CD4-positive, CD25-positive, alpha-beta regulatory T cell (primary cell): ENCODE results near the gene MINDY3. TPM values are rescaled to one million over a fixed set of nuclear protein-coding genes. Genes with fewer than 3 reads are reported as not detected.

Experiments used
- ATAC-seq, 2 donors: fragments of 150-1000 bp; cut with Tn5 transposase; one replicate each; pipeline ENCODE4 v1.10.0; 2021; ENCODE audit warnings: low read depth in 2 of 2, moderate number of reproducible peaks in 2 of 2, moderate library complexity in 1 of 2
- DNase-seq, 3 donors: peaks; one replicate each; pipeline versions ENCODE4 v3.0.0 to v3.0.0-alpha.2; 2012 to 2022; ENCODE audit warnings: mixed read lengths in 1 of 3
- H3K27ac ChIP-seq: one replicate; pipeline ENCODE4 v1.7.0; 2013; ENCODE audit warnings: mild to moderate bottlenecking, low read length; ENCODE audit not compliant: insufficient read depth, poor library complexity, severe bottlenecking
- H3K27me3 ChIP-seq: one replicate; pipeline ENCODE4 v1.7.0; 2013; ENCODE audit warnings: low read length; ENCODE audit not compliant: control insufficient read depth, insufficient read depth
- H3K36me3 ChIP-seq: one replicate; pipeline ENCODE4 v1.7.0; 2013; ENCODE audit warnings: mild to moderate bottlenecking, low read length, moderate library complexity; ENCODE audit not compliant: control insufficient read depth, insufficient read depth
- H3K4me1 ChIP-seq: 2 replicates; pipeline ENCODE4 v1.7.0; 2013; ENCODE audit warnings: mild to moderate bottlenecking, low read length; ENCODE audit not compliant: insufficient read depth, control insufficient read depth, poor library complexity, severe bottlenecking
- H3K4me3 ChIP-seq: one replicate; pipeline ENCODE4 v1.7.0; 2013; ENCODE audit warnings: low read depth, mild to moderate bottlenecking, low read length, moderate library complexity
- H3K9me3 ChIP-seq, 2 experiments: 1 replicate in 1 of 2; 2 replicates in 1 of 2; pipeline ENCODE4 v1.7.0; 2013; ENCODE audit warnings: low read length in 2 of 2, mild to moderate bottlenecking in 1 of 2, moderate library complexity in 1 of 2; ENCODE audit not compliant: control insufficient read depth in 2 of 2
- H3K27ac Mint-ChIP-seq, 3 donors: one replicate each; pipeline ENCODE4 v1.8.0; 2020 to 2022; ENCODE audit warnings: mild to moderate bottlenecking in 3 of 3, mixed read lengths in 3 of 3, moderate library complexity in 2 of 3
- H3K27me3 Mint-ChIP-seq: one replicate; pipeline ENCODE4 v1.8.0; 2022; ENCODE audit warnings: mild to moderate bottlenecking, mixed read lengths
- H3K36me3 Mint-ChIP-seq: one replicate; pipeline ENCODE4 v1.8.0; 2020; ENCODE audit warnings: mixed read lengths
- H3K4me1 Mint-ChIP-seq, 4 donors: one replicate each; pipeline ENCODE4 v1.8.0; 2020 to 2022; ENCODE audit warnings: mixed read lengths in 4 of 4, mild to moderate bottlenecking in 1 of 4
- H3K4me3 Mint-ChIP-seq, 4 donors: one replicate each; pipeline ENCODE4 v1.8.0; 2020 to 2022; ENCODE audit warnings: mild to moderate bottlenecking in 4 of 4, mixed read lengths in 4 of 4, moderate library complexity in 3 of 4
- H3K9me3 Mint-ChIP-seq, 7 donors: one replicate each; pipeline ENCODE4 v1.8.0; 2020 to 2022; ENCODE audit warnings: mixed read lengths in 7 of 7, mild to moderate bottlenecking in 3 of 7, moderate library complexity in 2 of 7
- polyA plus RNA-seq, 4 donors: library from polyadenylated mRNA; unstranded; fragments of 300-500 nt; fragmentation: Illumina TruSeq; gene quantifications; one replicate each; pipeline ENCODE4 v1.2.3, GENCODE V29; 2021
- total RNA-seq: library from RNA; stranded (reverse); gene quantifications from one replicate; pipeline ENCODE4 v1.2.3, GENCODE V29; 2022

MINDY3 gene
- total and polyA plus RNA-seq, 5 donors from 2014 or later = 5.5 to 37.1 (median 7.1) TPM

GRCh38 chr10:15754937-15755336 lies 105.4 kb downstream of the MINDY3 start:
- H3K36me3 ChIP-seq = no peaks in the 10 kb centered on the region
- H3K4me3 ChIP-seq = no peak overlapping the region
- ATAC-seq (no peak), DNase-seq (no peak)
- H3K4me3 Mint-ChIP-seq = no peak overlapping the region
- H3K9me3 Mint-ChIP-seq = peaks cover 0 to 5% (median 0%) of the 10 kb centered on the region in 7 donors
- H3K4me1 ChIP-seq = no peaks in the 10 kb centered on the region
- H3K4me1 Mint-ChIP-seq = no peaks in the 10 kb centered on the region
- no peak overlapping the region for H3K27ac ChIP-seq
- no peak overlapping the region for H3K27ac Mint-ChIP-seq
- H3K9me3 ChIP-seq = no peaks in the 10 kb centered on the region
- peaks cover 11% of the 10 kb centered on the region for H3K27me3 Mint-ChIP-seq
- H3K36me3 Mint-ChIP-seq = no peaks in the 10 kb centered on the region
- peaks cover 3% of the 10 kb centered on the region for H3K27me3 ChIP-seq

- Histone ChIP-seq H3K36me3 (no peaks in the 10 kb centered on the region), H3K9me3 (no peaks in the 10 kb centered on the region), H3K27me3 (no peaks in the 10 kb centered on the region), H3K4me1 (no peaks in the 10 kb centered on the region), H3K4me3 (no peak overlapping the region), H3K27ac (no peak overlapping the region)
- no peak for DNase-seq
- no peaks in the 10 kb centered on the region for H3K4me1 Mint-ChIP-seq
- H3K9me3 Mint-ChIP-seq = peaks cover 0 to 2% (median 0%) of the 10 kb centered on the region in 7 donors
- no peak overlapping the region for H3K27ac Mint-ChIP-seq
- no peak for ATAC-seq
- H3K36me3 Mint-ChIP-seq = no peaks in the 10 kb centered on the region
- no peak overlapping the region for H3K4me3 Mint-ChIP-seq
- peaks cover 10% of the 10 kb centered on the region for H3K27me3 Mint-ChIP-seq
Observed at GRCh38 chr10:15751046-15751445, 109.3 kb downstream of the MINDY3 start.

GRCh38 chr10:15748126-15748525 lies 112.2 kb downstream of the MINDY3 start:
- Mint-ChIP-seq H3K4me1 (no peaks in the 10 kb centered on the region), H3K27ac (no peak overlapping the region), H3K9me3 (no peaks in the 10 kb centered on the region), H3K36me3 (no peaks in the 10 kb centered on the region), H3K27me3 (peaks cover 10% of the 10 kb centered on the region), H3K4me3 (no peak overlapping the region)
- Histone ChIP-seq H3K4me3 (no peak overlapping the region), H3K9me3 (no peaks in the 10 kb centered on the region), H3K4me1 (no peaks in the 10 kb centered on the region), H3K27me3 (no peaks in the 10 kb centered on the region), H3K36me3 (no peaks in the 10 kb centered on the region), H3K27ac (no peak overlapping the region)
- DNase-seq (no peak), ATAC-seq (no peak)

- H3K9me3 Mint-ChIP-seq = no peaks in the 10 kb centered on the region
- no peaks in the 10 kb centered on the region for H3K4me1 ChIP-seq
- no peak overlapping the region for H3K4me3 Mint-ChIP-seq
- no peaks in the 10 kb centered on the region for H3K4me1 Mint-ChIP-seq
- no peaks in the 10 kb centered on the region for H3K36me3 Mint-ChIP-seq
- no peak overlapping the region for H3K27ac ChIP-seq
- H3K27ac Mint-ChIP-seq = no peak overlapping the region
- H3K27me3 Mint-ChIP-seq = peaks cover 10% of the 10 kb centered on the region
- H3K36me3 ChIP-seq = no peaks in the 10 kb centered on the region
- DNase-seq (no peak), ATAC-seq (no peak)
- no peaks in the 10 kb centered on the region for H3K27me3 ChIP-seq
- no peaks in the 10 kb centered on the region for H3K9me3 ChIP-seq
- H3K4me3 ChIP-seq = no peak overlapping the region
Observed at GRCh38 chr10:15747632-15748031, 112.7 kb downstream of the MINDY3 start.

- H3K36me3 Mint-ChIP-seq = no peaks in the 10 kb centered on the region
- Histone ChIP-seq H3K36me3 (no peaks in the 10 kb centered on the region), H3K27me3 (no peaks in the 10 kb centered on the region), H3K27ac (no peak overlapping the region), H3K4me3 (no peak overlapping the region), H3K4me1 (no peaks in the 10 kb centered on the region), H3K9me3 (no peaks in the 10 kb centered on the region)
- H3K9me3 Mint-ChIP-seq = peaks cover 0 to 1% (median 0%) of the 10 kb centered on the region in 7 donors
- DNase-seq (no peak), ATAC-seq (no peak)
- no peak overlapping the region for H3K27ac Mint-ChIP-seq
- H3K27me3 Mint-ChIP-seq = peaks cover 10% of the 10 kb centered on the region
- no peak overlapping the region for H3K4me3 Mint-ChIP-seq
- no peaks in the 10 kb centered on the region for H3K4me1 Mint-ChIP-seq
Observed at GRCh38 chr10:15745751-15746150, 114.6 kb downstream of the MINDY3 start.

- DNase-seq (peak in 1 of 3 donors; percentile 65), ATAC-seq (no peak)
- H3K27me3 Mint-ChIP-seq = peaks cover 9% of the 10 kb centered on the region
- no peaks in the 10 kb centered on the region for H3K4me1 Mint-ChIP-seq
- no peaks in the 10 kb centered on the region for H3K36me3 Mint-ChIP-seq
- no peaks in the 10 kb centered on the region for H3K4me1 ChIP-seq
- H3K9me3 Mint-ChIP-seq = peaks cover 0 to 1% (median 0%) of the 10 kb centered on the region in 7 donors
- no peaks in the 10 kb centered on the region for H3K36me3 ChIP-seq
- no peak overlapping the region for H3K27ac ChIP-seq
- H3K27me3 ChIP-seq = no peaks in the 10 kb centered on the region
- H3K4me3 Mint-ChIP-seq = no peak overlapping the region
- H3K9me3 ChIP-seq = no peaks in the 10 kb centered on the region
- no peak overlapping the region for H3K4me3 ChIP-seq
- H3K27ac Mint-ChIP-seq = no peak overlapping the region
Observed at GRCh38 chr10:15744217-15744865, 116.0 kb downstream of the MINDY3 start.

GRCh38 chr10:15743443-15743842 lies 116.9 kb downstream of the MINDY3 start:
- Mint-ChIP-seq H3K4me3 (no peak overlapping the region), H3K27me3 (peaks cover 6% of the 10 kb centered on the region), H3K9me3 (peaks cover 0 to 1% (median 0%) of the 10 kb centered on the region in 7 donors), H3K4me1 (no peaks in the 10 kb centered on the region), H3K27ac (no peak overlapping the region), H3K36me3 (no peaks in the 10 kb centered on the region)
- H3K4me3 ChIP-seq = no peak overlapping the region
- no peak overlapping the region for H3K27ac ChIP-seq
- no peaks in the 10 kb centered on the region for H3K4me1 ChIP-seq
- no peak for ATAC-seq
- DNase-seq = no peak
- no peaks in the 10 kb centered on the region for H3K27me3 ChIP-seq
- H3K36me3 ChIP-seq = no peaks in the 10 kb centered on the region
- no peaks in the 10 kb centered on the region for H3K9me3 ChIP-seq

- no peak for DNase-seq
- H3K27ac Mint-ChIP-seq = no peak overlapping the region
- no peak for ATAC-seq
- H3K27me3 Mint-ChIP-seq = peaks cover 6% of the 10 kb centered on the region
- Histone ChIP-seq H3K27ac (no peak overlapping the region), H3K4me1 (no peaks in the 10 kb centered on the region), H3K4me3 (no peak overlapping the region), H3K27me3 (no peaks in the 10 kb centered on the region), H3K36me3 (no peaks in the 10 kb centered on the region), H3K9me3 (no peaks in the 10 kb centered on the region)
- no peak overlapping the region for H3K4me3 Mint-ChIP-seq
- no peaks in the 10 kb centered on the region for H3K4me1 Mint-ChIP-seq
- no peaks in the 10 kb centered on the region for H3K36me3 Mint-ChIP-seq
- peaks cover 0 to 1% (median 0%) of the 10 kb centered on the region in 7 donors for H3K9me3 Mint-ChIP-seq
Observed at GRCh38 chr10:15742836-15743235, 117.5 kb downstream of the MINDY3 start.
